KMS-11 (cell line): ENCODE results near the gene PHAF1.
A peak's percentile ranks its signal among the peaks of the same experiment; 100 is the strongest.

Source experiments
- H2AFZ ChIP-seq: fragments of 200-600 bp; sonication (generic); 2 replicates; pipeline ENCODE4 v1.6.1; 2016; ENCODE audit warnings: antibody characterized with exemption, mixed run types, low read depth
- H3K27ac ChIP-seq: fragments of 200-600 bp; sonication (generic); 2 replicates; pipeline ENCODE4 v1.6.1; 2016; ENCODE audit warnings: mild to moderate bottlenecking, mixed run types
- H3K27me3 ChIP-seq: fragments of 200-600 bp; sonication (generic); 2 replicates; pipeline ENCODE4 v1.6.1; 2017; ENCODE audit warnings: mild to moderate bottlenecking, low read depth, mixed run types, moderate library complexity; ENCODE audit not compliant: insufficient read depth
- H3K36me3 ChIP-seq: fragments of 200-600 bp; sonication (generic); 2 replicates; pipeline ENCODE4 v1.6.1; 2017; ENCODE audit warnings: mild to moderate bottlenecking, mixed run types; ENCODE audit not compliant: insufficient read depth
- H3K4me1 ChIP-seq: fragments of 200-600 bp; sonication (generic); 2 replicates; pipeline ENCODE4 v1.6.1; 2016; ENCODE audit warnings: mild to moderate bottlenecking, low read depth, mixed run types; ENCODE audit not compliant: poor library complexity, severe bottlenecking
- H3K4me2 ChIP-seq: fragments of 200-600 bp; sonication (generic); 2 replicates; pipeline ENCODE4 v1.7.0; 2016; ENCODE audit warnings: mild to moderate bottlenecking, mixed run types
- H3K4me3 ChIP-seq: fragments of 200-600 bp; sonication (generic); IDR thresholded peaks from 2 replicates; pipeline ENCODE4 v1.6.1; 2017; ENCODE audit warnings: low read depth, low read length, mixed read lengths; ENCODE audit not compliant: insufficient read depth
- H3K79me2 ChIP-seq: fragments of 200-600 bp; sonication (generic); 2 replicates; pipeline ENCODE4 v1.6.1; 2016; ENCODE audit warnings: low read depth, mixed run types; ENCODE audit not compliant: insufficient read depth
- H3K9ac ChIP-seq: fragments of 200-600 bp; sonication (generic); 2 replicates; pipeline ENCODE4 v1.6.1; 2016; ENCODE audit warnings: mild to moderate bottlenecking, mixed run types
- H4K20me1 ChIP-seq: fragments of 200-600 bp; sonication (generic); 2 replicates; pipeline ENCODE4 v1.6.1; 2016; ENCODE audit warnings: mild to moderate bottlenecking, mixed run types; ENCODE audit not compliant: insufficient read depth
- CTCF ChIP-seq: fragments of 200-600 bp; sonication (generic); conservative IDR thresholded peaks from 2 replicates; pipeline ENCODE4 v1.6.1; 2017; ENCODE audit warnings: low read depth, mild to moderate bottlenecking, antibody characterized with exemption, low read length, moderate library complexity, mixed read lengths

Gene PHAF1

GRCh38 chr16:67173808-67174705, 64.3 kb downstream of the PHAF1 start:
- Histone ChIP-seq H3K27ac (peak overlapping the region; percentile 16; the same call in 1 of the 2 replicates), H3K9ac (peak overlapping the region; percentile 43; the same call in 1 of the 2 replicates), H3K27me3 (no peaks in the 10 kb centered on the region)

GRCh38 chr16:67174706-67175231, 65.0 kb downstream of the PHAF1 start:
- H2AFZ ChIP-seq = peak overlapping the region; percentile 86
- H3K27ac ChIP-seq = peak overlapping the region; percentile 16; the same call in 1 of the 2 replicates

More at GRCh38 chr16:67173808-67174705, 64.3 kb downstream of the PHAF1 start:
- Histone ChIP-seq H3K79me2 (no peaks in the 10 kb centered on the region), H3K4me2 (peak overlapping the region; percentile 62), H3K4me3 (no peak overlapping the region), H3K4me1 (peaks cover 64% of the 10 kb centered on the region), H3K36me3 (no peaks in the 10 kb centered on the region), H2AFZ (peak overlapping the region; percentile 86), H4K20me1 (no peaks in the 10 kb centered on the region)
- no peak for TF ChIP-seq CTCF

GRCh38 chr16:67176662-67177061, 66.9 kb downstream of the PHAF1 start:
- Histone ChIP-seq H3K79me2 (no peaks in the 10 kb centered on the region), H3K36me3 (no peaks in the 10 kb centered on the region), H3K4me3 (no peak overlapping the region), H3K4me1 (peaks cover 43% of the 10 kb centered on the region), H3K4me2 (no peak overlapping the region), H4K20me1 (no peaks in the 10 kb centered on the region), H2AFZ (no peak overlapping the region), H3K27me3 (no peaks in the 10 kb centered on the region), H3K27ac (no peak overlapping the region), H3K9ac (no peak overlapping the region)
- no peak for TF ChIP-seq CTCF

More at GRCh38 chr16:67174706-67175231, 65.0 kb downstream of the PHAF1 start:
- Histone ChIP-seq H3K9ac (peak overlapping the region; percentile 43; the same call in 1 of the 2 replicates), H3K4me1 (peaks cover 57% of the 10 kb centered on the region), H3K79me2 (no peaks in the 10 kb centered on the region), H3K27me3 (no peaks in the 10 kb centered on the region), H4K20me1 (no peaks in the 10 kb centered on the region), H3K4me2 (peak overlapping the region; percentile 62), H3K36me3 (no peaks in the 10 kb centered on the region), H3K4me3 (no peak overlapping the region)
- no peak for TF ChIP-seq CTCF

GRCh38 chr16:67177743-67178699, 68.3 kb downstream of the PHAF1 start:
- Histone ChIP-seq H3K9ac (no peak overlapping the region), H2AFZ (peak overlapping the region; percentile 47), H3K4me2 (peak overlapping the region; percentile 63), H4K20me1 (no peaks in the 10 kb centered on the region), H3K79me2 (no peaks in the 10 kb centered on the region), H3K4me3 (no peak overlapping the region), H3K27ac (no peak overlapping the region), H3K36me3 (no peaks in the 10 kb centered on the region), H3K4me1 (peaks cover 40% of the 10 kb centered on the region), H3K27me3 (no peaks in the 10 kb centered on the region)
- no peak for TF ChIP-seq CTCF
